Measurements from ENCODE around the gene LRRFIP2. TPM values are rescaled to one million over a fixed set of nuclear protein-coding genes. Genes with fewer than 3 reads are reported as not detected.

Gene LRRFIP2
- total RNA-seq, 1 donor from 2014 or later: 36.7 TPM

DNA sequence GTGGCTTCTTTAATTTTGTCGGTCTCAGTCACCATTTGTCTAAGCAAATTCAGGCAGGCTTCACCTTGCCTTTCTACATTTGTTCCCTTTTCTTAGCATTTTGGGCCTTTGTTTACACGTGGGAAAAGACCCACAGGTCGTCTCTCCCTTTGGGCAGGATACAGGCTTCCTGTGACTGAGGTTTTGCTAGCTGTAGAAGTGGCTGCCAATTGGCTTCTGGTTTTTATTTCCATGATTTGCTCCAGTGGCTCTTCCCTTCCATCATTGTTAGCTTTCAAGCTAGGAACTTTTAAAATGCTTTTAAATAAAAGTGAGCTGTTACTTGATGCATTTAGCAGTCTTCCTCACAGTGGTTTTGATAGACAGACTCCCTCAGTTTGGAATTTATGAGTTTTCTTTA lies 143.8 kb downstream of the LRRFIP2 start:
- H4K20me1 ChIP-seq (ENCODE audit: low read depth): no peaks in the 10 kb centered on the region
- H3K4me3 ChIP-seq: no peak overlapping the region
- no peaks in the 10 kb centered on the region for H3K79me2 ChIP-seq (ENCODE audit: low read depth)
- H3K4me2 ChIP-seq: no peak overlapping the region
- H3K27ac Mint-ChIP-seq: no peak overlapping the region
- no peak for DNase-seq (ENCODE audit: low spot score)
- peaks cover 10% of the 10 kb centered on the region for H3K9me3 Mint-ChIP-seq
- H3K4me3 Mint-ChIP-seq: no peak overlapping the region
- H3K4me1 ChIP-seq: no peaks in the 10 kb centered on the region
- H3K27me3 Mint-ChIP-seq (ENCODE audit: insufficient read depth, low read depth): peaks cover 2% of the 10 kb centered on the region
- H3K4me1 Mint-ChIP-seq: no peaks in the 10 kb centered on the region
- TF ChIP-seq EZH2phosphoT487 (IDR thresholded peaks at IDR 0.05): no peak
- no peak for TF ChIP-seq EZH2 (IDR thresholded peaks at IDR 0.05)
- no peaks in the 10 kb centered on the region for H3K27me3 ChIP-seq
- H2AFZ ChIP-seq (replicated peaks): no peak overlapping the region
- no peaks in the 10 kb centered on the region for H3K9me3 ChIP-seq (ENCODE audit: low read depth)
- no peak overlapping the region for H3K9ac ChIP-seq
- H3F3A ChIP-seq (ENCODE audit: low read depth): no peaks in the 10 kb centered on the region
- no peak overlapping the region for H3K27ac ChIP-seq
- peaks cover 44% of the 10 kb centered on the region for H3K36me3 Mint-ChIP-seq
- H3K36me3 ChIP-seq: peaks cover 21% of the 10 kb centered on the region

DNA sequence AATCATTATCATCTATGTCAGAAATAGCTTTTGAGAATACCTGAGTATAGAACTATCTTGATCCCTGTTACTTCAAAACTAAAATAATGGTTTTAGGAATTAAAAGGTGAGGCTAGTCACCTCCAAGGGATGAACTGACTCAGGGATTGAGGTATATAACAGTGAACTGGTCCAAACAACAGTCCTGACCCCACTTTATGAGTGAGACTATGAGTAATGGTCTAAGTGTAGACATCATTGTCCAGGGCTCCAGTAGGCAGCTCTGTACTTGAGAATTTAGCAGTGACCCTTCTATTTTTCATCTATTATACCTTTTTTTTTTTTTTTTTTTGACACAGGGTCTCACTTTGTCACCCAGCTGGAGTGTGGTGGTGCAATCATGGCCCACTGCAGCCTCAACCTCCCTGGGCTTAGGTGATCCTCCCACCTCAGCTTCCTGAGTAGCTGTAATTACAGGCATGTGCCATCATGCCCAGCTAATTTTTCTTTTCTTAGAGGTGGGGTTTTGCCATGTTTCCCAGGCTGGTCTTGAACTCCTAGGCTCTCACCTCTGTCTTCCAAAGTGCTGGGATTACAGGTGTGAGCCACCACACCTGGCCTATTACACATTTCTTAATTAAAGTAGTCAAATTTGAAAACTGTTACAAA lies 144.7 kb downstream of the LRRFIP2 start:
- Mint-ChIP-seq H3K27ac (no peak overlapping the region), H3K27me3 (ENCODE audit: insufficient read depth, low read depth) (peaks cover 2% of the 10 kb centered on the region), H3K9me3 (peaks cover 1% of the 10 kb centered on the region), H3K4me3 (no peak overlapping the region), H3K4me1 (no peaks in the 10 kb centered on the region), H3K36me3 (peaks cover 40% of the 10 kb centered on the region)
- Histone ChIP-seq H3F3A (ENCODE audit: low read depth) (no peaks in the 10 kb centered on the region), H3K9me3 (ENCODE audit: low read depth) (no peaks in the 10 kb centered on the region), H3K36me3 (peaks cover 18% of the 10 kb centered on the region), H3K4me1 (no peaks in the 10 kb centered on the region), H3K9ac (no peak overlapping the region), H3K4me2 (no peak overlapping the region), H4K20me1 (ENCODE audit: low read depth) (no peaks in the 10 kb centered on the region), H3K79me2 (ENCODE audit: low read depth) (no peaks in the 10 kb centered on the region), H3K4me3 (no peak overlapping the region), H3K27ac (no peak overlapping the region), H3K27me3 (no peaks in the 10 kb centered on the region), H2AFZ (replicated peaks) (no peak overlapping the region)
- DNase-seq (ENCODE audit: low spot score): no peak
- TF ChIP-seq, protein P1, sequence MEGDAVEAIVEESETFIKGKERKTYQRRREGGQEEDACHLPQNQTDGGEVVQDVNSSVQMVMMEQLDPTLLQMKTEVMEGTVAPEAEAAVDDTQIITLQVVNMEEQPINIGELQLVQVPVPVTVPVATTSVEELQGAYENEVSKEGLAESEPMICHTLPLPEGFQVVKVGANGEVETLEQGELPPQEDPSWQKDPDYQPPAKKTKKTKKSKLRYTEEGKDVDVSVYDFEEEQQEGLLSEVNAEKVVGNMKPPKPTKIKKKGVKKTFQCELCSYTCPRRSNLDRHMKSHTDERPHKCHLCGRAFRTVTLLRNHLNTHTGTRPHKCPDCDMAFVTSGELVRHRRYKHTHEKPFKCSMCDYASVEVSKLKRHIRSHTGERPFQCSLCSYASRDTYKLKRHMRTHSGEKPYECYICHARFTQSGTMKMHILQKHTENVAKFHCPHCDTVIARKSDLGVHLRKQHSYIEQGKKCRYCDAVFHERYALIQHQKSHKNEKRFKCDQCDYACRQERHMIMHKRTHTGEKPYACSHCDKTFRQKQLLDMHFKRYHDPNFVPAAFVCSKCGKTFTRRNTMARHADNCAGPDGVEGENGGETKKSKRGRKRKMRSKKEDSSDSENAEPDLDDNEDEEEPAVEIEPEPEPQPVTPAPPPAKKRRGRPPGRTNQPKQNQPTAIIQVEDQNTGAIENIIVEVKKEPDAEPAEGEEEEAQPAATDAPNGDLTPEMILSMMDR (IDR thresholded peaks at IDR 0.05): no peak
- no peak for TF ChIP-seq EZH2phosphoT487 (IDR thresholded peaks at IDR 0.05)

DNA sequence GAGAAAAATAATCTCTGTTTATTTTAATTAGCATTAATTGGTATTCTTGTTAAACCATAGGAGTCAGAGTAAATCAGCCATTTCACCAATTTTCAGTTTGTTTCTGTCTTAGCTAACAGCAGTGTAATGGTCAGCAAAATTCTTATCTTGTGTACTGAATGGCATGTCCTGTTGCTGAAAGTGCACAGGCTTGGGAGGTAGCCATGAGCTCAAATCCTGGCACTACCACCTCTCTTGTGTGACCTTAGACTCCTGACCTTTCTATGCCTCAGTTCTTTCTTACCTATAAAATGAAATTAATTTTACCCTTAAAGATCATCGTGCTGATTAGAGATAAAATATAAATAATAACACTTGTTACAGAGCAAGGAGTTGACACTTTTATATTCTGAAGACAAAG lies 145.3 kb downstream of the LRRFIP2 start:
- Histone ChIP-seq H3K4me2 (no peak overlapping the region), H3K4me1 (no peaks in the 10 kb centered on the region), H3K36me3 (peaks cover 22% of the 10 kb centered on the region), H3K9me3 (ENCODE audit: low read depth) (no peaks in the 10 kb centered on the region), H3F3A (ENCODE audit: low read depth) (no peaks in the 10 kb centered on the region), H2AFZ (replicated peaks) (no peak overlapping the region), H3K27me3 (no peaks in the 10 kb centered on the region), H3K79me2 (ENCODE audit: low read depth) (no peaks in the 10 kb centered on the region), H3K9ac (no peak overlapping the region), H4K20me1 (ENCODE audit: low read depth) (no peaks in the 10 kb centered on the region), H3K27ac (no peak overlapping the region), H3K4me3 (no peak overlapping the region)
- H3K4me1 Mint-ChIP-seq: no peaks in the 10 kb centered on the region
- H3K9me3 Mint-ChIP-seq: peaks cover 3% of the 10 kb centered on the region
- TF ChIP-seq EZH2phosphoT487 (IDR thresholded peaks at IDR 0.05) (no peak), EZH2 (IDR thresholded peaks at IDR 0.05) (no peak)
- TF ChIP-seq, protein P1 (IDR thresholded peaks at IDR 0.05): no peak
- no peak for DNase-seq (ENCODE audit: low spot score)
- peaks cover 42% of the 10 kb centered on the region for H3K36me3 Mint-ChIP-seq
- H3K27me3 Mint-ChIP-seq (ENCODE audit: insufficient read depth, low read depth): peaks cover 2% of the 10 kb centered on the region
- H3K4me3 Mint-ChIP-seq: no peak overlapping the region
- no peak overlapping the region for H3K27ac Mint-ChIP-seq

DNA sequence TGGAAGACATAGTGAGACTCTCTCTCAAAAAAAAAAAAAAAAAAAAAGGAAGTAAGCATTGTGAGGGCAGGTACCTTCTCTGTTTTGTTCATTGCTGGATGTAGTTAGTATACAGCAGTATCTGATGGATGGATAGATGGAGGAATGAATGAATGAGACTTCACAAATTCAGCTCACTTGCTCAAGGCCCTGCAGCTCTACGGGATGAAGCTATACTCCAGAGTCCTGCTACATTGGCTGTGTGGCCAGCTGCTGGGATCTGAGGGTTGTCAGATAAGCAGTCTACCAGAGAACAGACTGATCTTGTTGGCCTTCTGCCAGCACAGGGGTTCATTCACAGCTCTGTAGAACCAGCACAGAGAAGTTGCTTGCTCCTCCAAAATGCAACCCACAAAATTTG lies 146.1 kb downstream of the LRRFIP2 start:
- Histone ChIP-seq H3K4me3 (no peak overlapping the region), H4K20me1 (ENCODE audit: low read depth) (no peaks in the 10 kb centered on the region), H3K27ac (no peak overlapping the region), H3K9me3 (ENCODE audit: low read depth) (no peaks in the 10 kb centered on the region), H3K4me1 (no peaks in the 10 kb centered on the region), H3K79me2 (ENCODE audit: low read depth) (no peaks in the 10 kb centered on the region), H3K27me3 (no peaks in the 10 kb centered on the region), H3K4me2 (no peak overlapping the region), H3K36me3 (peaks cover 21% of the 10 kb centered on the region), H3K9ac (no peak overlapping the region), H3F3A (ENCODE audit: low read depth) (no peaks in the 10 kb centered on the region), H2AFZ (replicated peaks) (no peak overlapping the region)
- no peak for DNase-seq (ENCODE audit: low spot score)
- TF ChIP-seq, protein P1 (IDR thresholded peaks at IDR 0.05): no peak
- no peak for TF ChIP-seq EZH2 (IDR thresholded peaks at IDR 0.05)
- TF ChIP-seq EZH2phosphoT487 (IDR thresholded peaks at IDR 0.05): no peak
- H3K36me3 Mint-ChIP-seq: peaks cover 45% of the 10 kb centered on the region
- H3K27me3 Mint-ChIP-seq (ENCODE audit: insufficient read depth, low read depth): peaks cover 2% of the 10 kb centered on the region
- H3K4me1 Mint-ChIP-seq: no peaks in the 10 kb centered on the region
- H3K4me3 Mint-ChIP-seq: no peak overlapping the region
- peaks cover 5% of the 10 kb centered on the region for H3K9me3 Mint-ChIP-seq
- H3K27ac Mint-ChIP-seq: no peak overlapping the region
